Smooth muscle cell of the brain vasculature (primary cell): ENCODE results near the gene LDLRAD3.

Source experiments
- DNase-seq: peaks from one replicate; pipeline ENCODE4 v3.0.0-alpha.2; 2012; ENCODE audit warnings: low read depth, low spot score

The LDLRAD3 gene

GRCh38 chr11:36238036-36238631 lies 294.3 kb downstream of the LDLRAD3 start:
- no peak for DNase-seq

- no peak for DNase-seq
These were observed 295.0 kb downstream of the LDLRAD3 start for GRCh38 chr11:36238881-36239280.

GRCh38 chr11:36239636-36240035 lies 295.8 kb downstream of the LDLRAD3 start:
- no peak for DNase-seq

GRCh38 chr11:36240173-36240572 lies 296.3 kb downstream of the LDLRAD3 start:
- DNase-seq = no peak

GRCh38 chr11:36240801-36241200 lies 296.9 kb downstream of the LDLRAD3 start:
- DNase-seq = no peak

GRCh38 chr11:36241497-36241896 lies 297.6 kb downstream of the LDLRAD3 start:
- DNase-seq = no peak

GRCh38 chr11:36243641-36244040 lies 299.8 kb downstream of the LDLRAD3 start:
- no peak for DNase-seq

- no peak for DNase-seq
These were observed 303.6 kb downstream of the LDLRAD3 start for GRCh38 chr11:36247493-36247892.

GRCh38 chr11:36248436-36248835 lies 304.6 kb downstream of the LDLRAD3 start:
- DNase-seq = no peak

GRCh38 chr11:36249246-36249645 lies 305.4 kb downstream of the LDLRAD3 start:
- peak; percentile 78 for DNase-seq

GRCh38 chr11:36251823-36252222 lies 308.0 kb downstream of the LDLRAD3 start:
- DNase-seq = no peak

GRCh38 chr11:36253238-36253637 lies 309.4 kb downstream of the LDLRAD3 start:
- no peak for DNase-seq

GRCh38 chr11:36254713-36255112 lies 310.9 kb downstream of the LDLRAD3 start:
- no peak for DNase-seq

GRCh38 chr11:36257351-36257750 lies 313.5 kb downstream of the LDLRAD3 start:
- DNase-seq = no peak

- DNase-seq = peak; percentile 44
These were observed 315.0 kb downstream of the LDLRAD3 start for GRCh38 chr11:36258730-36259360.

- no peak for DNase-seq
These were observed 317.2 kb downstream of the LDLRAD3 start for GRCh38 chr11:36261094-36261493.

- DNase-seq = no peak
These were observed 320.4 kb downstream of the LDLRAD3 start for GRCh38 chr11:36264011-36264972.

- no peak for DNase-seq
These were observed 321.1 kb downstream of the LDLRAD3 start for GRCh38 chr11:36264973-36265344.

- DNase-seq = no peak
These were observed 322.1 kb downstream of the LDLRAD3 start for GRCh38 chr11:36265793-36266628.

GRCh38 chr11:36266767-36267166 lies 322.9 kb downstream of the LDLRAD3 start:
- DNase-seq = no peak

- DNase-seq = no peak
These were observed 324.6 kb downstream of the LDLRAD3 start for GRCh38 chr11:36268337-36268985.
